Prostate gland (tissue), 2 donors: Measurements from ENCODE around the gene CDHR2. TPM values are rescaled to one million over a fixed set of nuclear protein-coding genes. Genes with fewer than 3 reads are reported as not detected.

Experiments
- DNase-seq: peaks from one replicate; pipeline ENCODE4 v3.0.0-alpha.2; 2019; ENCODE audit warnings: low spot score
- H3K27ac ChIP-seq, 2 donors: fragments of 200-600 bp; sonication (generic); 2 replicates each; pipeline ENCODE4 v1.5.1; 2017 to 2019
- H3K27me3 ChIP-seq: fragments of 200-600 bp; sonication (generic); replicated peaks from 2 replicates; pipeline ENCODE4 v1.5.1; 2019; ENCODE audit not compliant: insufficient read depth
- H3K36me3 ChIP-seq, 2 donors: fragments of 200-600 bp; sonication (generic); 1 replicate in 1 of 2; 2 replicates in 1 of 2; pipeline versions ENCODE4 v1.5.1 to v1.8.1; 2017 to 2019
- H3K4me1 ChIP-seq: fragments of 200-600 bp; sonication (generic); replicated peaks from 2 replicates; pipeline ENCODE4 v1.5.1; 2019
- H3K4me3 ChIP-seq, 2 donors: fragments of 200-600 bp; sonication (generic); 2 replicates each; pipeline ENCODE4 v1.5.1; 2017 to 2019
- H3K9me3 ChIP-seq: fragments of 200-600 bp; sonication (generic); 2 replicates; pipeline ENCODE4 v1.5.1; 2017
- CTCF ChIP-seq, 4 experiments: fragments of 200-600 bp in 2 of 4; fragments of 450-650 bp in 2 of 4; sonication (generic) in 2 of 4; IDR thresholded peaks; 1 replicate in 3 of 4; 2 replicates in 1 of 4; pipeline ENCODE4 v1.5.1; 2016 to 2019; ENCODE audit warnings: antibody characterized with exemption in 4 of 4, mild to moderate bottlenecking in 2 of 4, moderate library complexity in 2 of 4
- POLR2A ChIP-seq: fragments of 450-650 bp; IDR thresholded peaks from one replicate; pipeline ENCODE4 v1.6.1; 2016; ENCODE audit warnings: antibody characterized with exemption, mild to moderate bottlenecking
- POLR2AphosphoS5 ChIP-seq: sonication (generic); formaldehyde crosslinking; IDR thresholded peaks from one replicate; pipeline ENCODE4 v1.6.1; 2017; ENCODE audit warnings: antibody characterized with exemption
- WGBS: methylation state at CpG from one replicate; pipeline ENCODE4 v1.1.5; 2018; 5-methylcytosine and 5-hydroxymethylcytosine counted together
- intact Hi-C: fragments of 100-400 bp; cut with DNase I; formaldehyde crosslinking; loops from one replicate; pipeline ENCODE4 v1.14.2; 2022
- total RNA-seq, 2 donors: library from RNA; depleted of rRNA; stranded (reverse); fragments of >200 nt; gene quantifications; one replicate each; pipeline ENCODE4 v1.1.0, GENCODE V29; 2016

Gene CDHR2
- total RNA-seq, 2 donors from 2014 or later, result 1.1 TPM; not detected in 1

GRCh38 chr5:176639981-176640380 lies 90.8 kb downstream of the CDHR2 start:
- WGBS, result 9% methylated on average over 4 of the region's 4 CpGs
- TF ChIP-seq POLR2AphosphoS5 (no peak), POLR2A (no peak), CTCF (IDR thresholded peaks at IDR 0.05) (no peak)
- H3K27ac ChIP-seq, result no peak overlapping the region
- intact Hi-C loops, result loop anchor here (10.0 kb wide), 1 partner anchor 225 kb away; the partner anchor contains the start of gene CLTB
- no peaks in the 10 kb centered on the region for H3K36me3 ChIP-seq
- no peaks in the 10 kb centered on the region for H3K9me3 ChIP-seq
- H3K4me3 ChIP-seq, result no peak overlapping the region
- no peaks in the 10 kb centered on the region for H3K4me1 ChIP-seq
- no peak for DNase-seq
- no peaks in the 10 kb centered on the region for H3K27me3 ChIP-seq

GRCh38 chr5:176640616-176641015 lies 91.5 kb downstream of the CDHR2 start:
- no peaks in the 10 kb centered on the region for H3K4me1 ChIP-seq
- intact Hi-C loops, result loop anchor here (10.0 kb wide), 1 partner anchor 226 kb away; the partner anchor contains the start of gene CLTB
- no peak overlapping the region for H3K27ac ChIP-seq
- TF ChIP-seq POLR2AphosphoS5 (no peak), CTCF (IDR thresholded peaks at IDR 0.05) (no peak), POLR2A (no peak)
- WGBS, result 68% methylated on average over 4 of the region's 4 CpGs
- no peaks in the 10 kb centered on the region for H3K9me3 ChIP-seq
- DNase-seq, result no peak
- H3K36me3 ChIP-seq, result no peaks in the 10 kb centered on the region
- no peak overlapping the region for H3K4me3 ChIP-seq
- no peaks in the 10 kb centered on the region for H3K27me3 ChIP-seq

GRCh38 chr5:176642675-176643490 lies 93.7 kb downstream of the CDHR2 start:
- no peak overlapping the region for H3K4me3 ChIP-seq
- no peak for DNase-seq
- H3K36me3 ChIP-seq, result no peaks in the 10 kb centered on the region
- no peaks in the 10 kb centered on the region for H3K4me1 ChIP-seq
- no peaks in the 10 kb centered on the region for H3K27me3 ChIP-seq
- intact Hi-C loops, result loop anchor here (10.0 kb wide), 1 partner anchor 228 kb away; the partner anchor contains the start of gene CLTB
- 46% methylated on average over 13 of the region's 15 CpGs for WGBS
- no peak overlapping the region for H3K27ac ChIP-seq
- no peak for TF ChIP-seq POLR2AphosphoS5
- TF ChIP-seq POLR2A, result no peak
- no peaks in the 10 kb centered on the region for H3K9me3 ChIP-seq

- H3K36me3 ChIP-seq, result no peaks in the 10 kb centered on the region
- intact Hi-C loops, result loop anchor here (10.0 kb wide), 1 partner anchor 229 kb away; the partner anchor contains the start of gene CLTB
- no peak for TF ChIP-seq POLR2A
- no peak for TF ChIP-seq POLR2AphosphoS5
- no peak for TF ChIP-seq CTCF (IDR thresholded peaks at IDR 0.05)
- H3K27ac ChIP-seq, result no peak overlapping the region
- 78% methylated on average over 11 of the region's 11 CpGs for WGBS
- no peak overlapping the region for H3K4me3 ChIP-seq
- H3K27me3 ChIP-seq, result no peaks in the 10 kb centered on the region
- DNase-seq, result no peak
- peaks cover 4% of the 10 kb centered on the region for H3K4me1 ChIP-seq
- H3K9me3 ChIP-seq, result no peaks in the 10 kb centered on the region
Observed at GRCh38 chr5:176643491-176644219, 94.5 kb downstream of the CDHR2 start.

GRCh38 chr5:176644294-176644693 lies 95.2 kb downstream of the CDHR2 start:
- peaks cover 4% of the 10 kb centered on the region for H3K4me1 ChIP-seq
- H3K27me3 ChIP-seq, result no peaks in the 10 kb centered on the region
- intact Hi-C loops, result loop anchor here (10.0 kb wide), 1 partner anchor 229 kb away; the partner anchor contains the start of gene CLTB
- no peak for DNase-seq
- no peak overlapping the region for H3K4me3 ChIP-seq
- WGBS, result 72% methylated on average over 9 of the region's 9 CpGs
- no peaks in the 10 kb centered on the region for H3K9me3 ChIP-seq
- TF ChIP-seq POLR2AphosphoS5 (no peak), CTCF (IDR thresholded peaks at IDR 0.05) (no peak), POLR2A (no peak)
- no peak overlapping the region for H3K27ac ChIP-seq
- H3K36me3 ChIP-seq, result no peaks in the 10 kb centered on the region
